ENCODE measurements around the gene RAVER1. TPM values are rescaled to one million over a fixed set of nuclear protein-coding genes. Genes with fewer than 3 reads are reported as not detected.

RAVER1 gene
- total RNA-seq, 6 donors from 2014 or later = 17.8 to 49.9 (median 37.2) TPM

DNA sequence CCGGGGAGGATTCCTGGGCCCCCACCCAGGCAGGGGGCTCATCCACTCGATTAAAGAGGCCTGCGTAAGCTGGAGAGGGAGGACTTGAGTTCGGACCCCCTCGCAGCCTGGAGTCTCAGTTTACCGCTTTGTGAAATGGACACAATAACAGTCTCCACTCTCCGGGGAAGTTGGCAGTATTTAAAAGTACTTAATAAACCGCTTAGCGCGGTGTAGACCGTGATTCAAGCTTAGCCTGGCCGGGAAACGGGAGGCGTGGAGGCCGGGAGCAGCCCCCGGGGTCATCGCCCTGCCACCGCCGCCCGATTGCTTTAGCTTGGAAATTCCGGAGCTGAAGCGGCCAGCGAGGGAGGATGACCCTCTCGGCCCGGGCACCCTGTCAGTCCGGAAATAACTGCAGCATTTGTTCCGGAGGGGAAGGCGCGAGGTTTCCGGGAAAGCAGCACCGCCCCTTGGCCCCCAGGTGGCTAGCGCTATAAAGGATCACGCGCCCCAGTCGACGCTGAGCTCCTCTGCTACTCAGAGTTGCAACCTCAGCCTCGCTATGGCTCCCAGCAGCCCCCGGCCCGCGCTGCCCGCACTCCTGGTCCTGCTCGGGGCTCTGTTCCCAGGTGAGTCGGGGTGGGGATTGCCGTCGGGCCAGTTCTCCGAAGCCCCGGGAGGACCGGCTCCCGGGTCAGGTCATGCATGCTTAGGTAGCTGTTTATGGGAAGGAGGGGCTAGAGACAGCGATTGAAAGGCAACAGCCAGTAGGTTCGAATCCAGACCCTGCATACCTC, 62.5 kb downstream of the RAVER1 start, which contains the start of gene ICAM1:
TSS of gene ICAM1 (plus strand) at position 505 of the 779 bp plus-strand sequence. CDS start at position 545, 40 bp downstream.
- Histone ChIP-seq H3K36me3 (peaks cover 0 to 25% (median 12%) of the 10 kb centered on the region in 4 donors), H3K27ac (peak within 1 kb of the TSS; percentile 94 to 98 (median 98)), H3K4me1 (peaks cover 41 to 84% (median 49%) of the 10 kb centered on the region in 4 donors), H3K9me3 (no peaks in the 10 kb centered on the region), H3K27me3 (no peaks in the 10 kb centered on the region), H3K4me3 (peak within 1 kb of the TSS; percentile 59 to 74 (median 60))
- peak; percentile 93 to 94 for DNase-seq
- ATAC-seq (ENCODE audit: low FRiP score in 2 of 2) = peak; percentile 83 to 88
- 0 to 3% methylated on average over 24 of the region's 51 CpGs for WGBS, 2 donors
- peak; percentile 93 to 100 (median 95) for TF ChIP-seq EP300 (IDR thresholded peaks at IDR 0.05)
- peak; percentile 99 for TF ChIP-seq POLR2AphosphoS5 (IDR thresholded peaks at IDR 0.05)
- TF ChIP-seq, protein P1, sequence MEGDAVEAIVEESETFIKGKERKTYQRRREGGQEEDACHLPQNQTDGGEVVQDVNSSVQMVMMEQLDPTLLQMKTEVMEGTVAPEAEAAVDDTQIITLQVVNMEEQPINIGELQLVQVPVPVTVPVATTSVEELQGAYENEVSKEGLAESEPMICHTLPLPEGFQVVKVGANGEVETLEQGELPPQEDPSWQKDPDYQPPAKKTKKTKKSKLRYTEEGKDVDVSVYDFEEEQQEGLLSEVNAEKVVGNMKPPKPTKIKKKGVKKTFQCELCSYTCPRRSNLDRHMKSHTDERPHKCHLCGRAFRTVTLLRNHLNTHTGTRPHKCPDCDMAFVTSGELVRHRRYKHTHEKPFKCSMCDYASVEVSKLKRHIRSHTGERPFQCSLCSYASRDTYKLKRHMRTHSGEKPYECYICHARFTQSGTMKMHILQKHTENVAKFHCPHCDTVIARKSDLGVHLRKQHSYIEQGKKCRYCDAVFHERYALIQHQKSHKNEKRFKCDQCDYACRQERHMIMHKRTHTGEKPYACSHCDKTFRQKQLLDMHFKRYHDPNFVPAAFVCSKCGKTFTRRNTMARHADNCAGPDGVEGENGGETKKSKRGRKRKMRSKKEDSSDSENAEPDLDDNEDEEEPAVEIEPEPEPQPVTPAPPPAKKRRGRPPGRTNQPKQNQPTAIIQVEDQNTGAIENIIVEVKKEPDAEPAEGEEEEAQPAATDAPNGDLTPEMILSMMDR (IDR thresholded peaks at IDR 0.05) = peak in 5 of 6 experiments; percentile 11 to 64 (median 58)
- TF ChIP-seq POLR2A (IDR thresholded peaks at IDR 0.05) = peak; percentile 75 to 96 (median 92)

DNA sequence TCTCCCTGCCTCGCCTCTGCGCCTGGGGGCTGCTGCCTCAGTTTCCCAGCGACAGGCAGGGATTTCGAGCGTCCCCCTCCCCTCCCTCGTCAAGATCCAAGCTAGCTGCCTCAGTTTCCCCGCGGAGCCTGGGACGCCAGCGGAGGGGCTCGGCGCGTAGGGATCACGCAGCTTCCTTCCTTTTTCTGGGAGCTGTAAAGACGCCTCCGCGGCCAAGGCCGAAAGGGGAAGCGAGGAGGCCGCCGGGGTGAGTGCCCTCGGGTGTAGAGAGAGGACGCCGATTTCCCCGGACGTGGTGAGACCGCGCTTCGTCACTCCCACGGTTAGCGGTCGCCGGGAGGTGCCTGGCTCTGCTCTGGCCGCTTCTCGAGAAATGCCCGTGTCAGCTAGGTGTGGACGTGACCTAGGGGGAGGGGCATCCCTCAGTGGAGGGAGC, 63.1 kb downstream of the RAVER1 start:
- peak overlapping the region; percentile 59 to 74 (median 60) for H3K4me3 ChIP-seq
- WGBS, 2 donors = 0% methylated on average over 1 to 23 of the region's 37 CpGs
- H3K36me3 ChIP-seq = peaks cover 0 to 19% (median 9%) of the 10 kb centered on the region in 4 donors
- ATAC-seq (ENCODE audit: low FRiP score in 2 of 2) (peak; percentile 83 to 84), DNase-seq (peak; percentile 90 to 92)
- TF ChIP-seq, protein P1 (IDR thresholded peaks at IDR 0.05) = no peak
- TF ChIP-seq POLR2AphosphoS5 (IDR thresholded peaks at IDR 0.05) = peak in 1 of 2 donors; percentile 1
- TF ChIP-seq POLR2A (IDR thresholded peaks at IDR 0.05) = no peak
- no peak for TF ChIP-seq EP300 (IDR thresholded peaks at IDR 0.05)
- H3K27me3 ChIP-seq = no peaks in the 10 kb centered on the region
- no peaks in the 10 kb centered on the region for H3K9me3 ChIP-seq
- H3K4me1 ChIP-seq = peaks cover 45 to 78% (median 48%) of the 10 kb centered on the region in 4 donors
- H3K27ac ChIP-seq = peak overlapping the region; percentile 94 to 98 (median 98)

DNA sequence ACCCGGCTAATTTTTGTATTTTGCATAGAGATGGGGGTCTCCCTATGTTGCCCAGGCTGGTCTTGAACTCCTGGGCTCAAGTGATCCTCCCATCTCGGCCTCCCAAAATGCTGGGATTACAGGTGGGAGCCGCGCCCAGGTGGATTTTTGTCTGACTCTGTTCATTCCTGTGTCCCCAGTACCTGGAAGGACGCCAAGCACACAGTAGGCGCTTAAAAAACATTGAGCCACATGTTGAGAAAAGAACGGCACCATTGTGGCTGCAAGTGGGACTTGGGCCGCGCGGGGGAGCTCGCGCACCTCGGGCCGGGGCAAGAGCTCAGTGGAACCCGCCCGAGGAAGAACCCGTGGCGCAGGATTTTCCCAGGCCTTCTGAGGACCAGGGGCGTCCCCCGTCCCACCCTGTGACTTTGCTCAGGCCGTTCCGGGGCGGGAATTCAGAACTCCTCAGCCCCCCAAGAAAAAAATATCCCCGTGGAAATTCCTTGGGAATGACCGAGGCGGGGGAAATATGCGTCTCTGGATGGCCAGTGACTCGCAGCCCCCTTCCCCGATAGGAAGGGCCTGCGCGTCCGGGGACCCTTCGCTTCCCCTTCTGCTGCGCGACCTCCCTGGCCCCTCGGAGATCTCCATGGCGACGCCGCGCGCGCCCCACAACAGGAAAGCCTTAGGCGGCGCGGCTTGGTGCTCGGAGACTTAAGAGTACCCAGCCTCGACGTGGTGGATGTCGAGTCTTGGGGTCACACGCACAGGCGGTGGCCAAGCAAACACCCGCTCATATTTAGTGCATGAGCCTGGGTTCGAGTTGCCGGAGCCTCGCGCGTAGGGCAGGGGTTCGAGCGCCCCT, 63.8 kb downstream of the RAVER1 start:
- Histone ChIP-seq H3K36me3 (peaks cover 0 to 13% (median 3%) of the 10 kb centered on the region in 4 donors), H3K4me3 (peak overlapping the region; percentile 59 to 74 (median 60)), H3K4me1 (peaks cover 41 to 71% (median 48%) of the 10 kb centered on the region in 4 donors), H3K9me3 (no peaks in the 10 kb centered on the region), H3K27ac (peak overlapping the region; percentile 94 to 98 (median 98)), H3K27me3 (no peaks in the 10 kb centered on the region)
- ATAC-seq (ENCODE audit: low FRiP score in 2 of 2) (peak; percentile 90 to 91), DNase-seq (peak; percentile 93 to 99)
- 3 to 9% methylated on average over 24 of the region's 59 CpGs for WGBS, 2 donors
- TF ChIP-seq POLR2A (IDR thresholded peaks at IDR 0.05) (peak in 2 of 4 donors; percentile 6 to 28), POLR2AphosphoS5 (IDR thresholded peaks at IDR 0.05) (peak in 1 of 2 donors; percentile 46), EP300 (IDR thresholded peaks at IDR 0.05) (peak in 2 of 4 donors; percentile 22 to 79)
- TF ChIP-seq, protein P1 (IDR thresholded peaks at IDR 0.05) = peak; percentile 89 to 97 (median 94)

DNA sequence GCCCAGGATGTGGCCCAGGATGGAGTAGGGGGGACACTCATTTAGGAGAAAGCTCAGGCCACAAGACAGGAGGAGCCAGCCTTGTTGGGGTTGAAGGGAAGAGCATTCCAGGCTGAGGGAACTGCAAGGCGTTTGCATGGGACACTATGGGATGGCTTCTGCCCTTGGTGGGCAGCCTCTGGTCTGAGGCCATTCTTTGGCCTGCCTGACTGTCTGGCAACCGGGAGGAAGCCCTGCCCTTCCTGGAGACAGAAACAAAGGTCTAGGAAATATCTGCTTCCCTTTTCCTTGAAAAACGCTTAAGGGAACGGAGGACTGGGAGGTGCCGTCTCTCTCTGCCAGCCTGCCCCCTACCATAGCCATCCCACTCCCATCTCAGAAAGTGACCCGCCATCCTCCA, 65.3 kb downstream of the RAVER1 start:
- 47 to 80% methylated on average over 1 to 6 of the region's 6 CpGs for WGBS, 2 donors
- Histone ChIP-seq H3K36me3 (peaks cover 0 to 5% (median 0%) of the 10 kb centered on the region in 4 donors), H3K4me1 (peaks cover 31 to 57% (median 41%) of the 10 kb centered on the region in 4 donors), H3K27ac (peak overlapping the region; percentile 94 to 98 (median 98)), H3K4me3 (no peak overlapping the region), H3K27me3 (no peaks in the 10 kb centered on the region), H3K9me3 (no peaks in the 10 kb centered on the region)
- peak in 1 of 2 donors; percentile 40 for DNase-seq
- TF ChIP-seq, protein P1 (IDR thresholded peaks at IDR 0.05) = no peak
- TF ChIP-seq POLR2AphosphoS5 (IDR thresholded peaks at IDR 0.05) (peak in 1 of 2 donors; percentile 61), POLR2A (IDR thresholded peaks at IDR 0.05) (peak in 1 of 4 donors; percentile 26), EP300 (IDR thresholded peaks at IDR 0.05) (peak in 1 of 4 donors; percentile 53)
- ATAC-seq (ENCODE audit: low FRiP score in 2 of 2) = no peak
